NK-92 treated with Interleukin-12 subunit alpha and Interleukin-12 subunit beta, amount 100 ng/mL, for 24 hours (cell line): Measurements from ENCODE around the gene DMAC2.
"Not testable (repeated sequence)": the region's sequence is repeated elsewhere in the genome, so short reads cannot be mapped to it uniquely, and the experiment has no call there.

Experiments
- DNase-seq: peaks from one replicate; lab custom pipeline; 2025; lab: John Stamatoyannopoulos, UW

Gene DMAC2

DNA sequence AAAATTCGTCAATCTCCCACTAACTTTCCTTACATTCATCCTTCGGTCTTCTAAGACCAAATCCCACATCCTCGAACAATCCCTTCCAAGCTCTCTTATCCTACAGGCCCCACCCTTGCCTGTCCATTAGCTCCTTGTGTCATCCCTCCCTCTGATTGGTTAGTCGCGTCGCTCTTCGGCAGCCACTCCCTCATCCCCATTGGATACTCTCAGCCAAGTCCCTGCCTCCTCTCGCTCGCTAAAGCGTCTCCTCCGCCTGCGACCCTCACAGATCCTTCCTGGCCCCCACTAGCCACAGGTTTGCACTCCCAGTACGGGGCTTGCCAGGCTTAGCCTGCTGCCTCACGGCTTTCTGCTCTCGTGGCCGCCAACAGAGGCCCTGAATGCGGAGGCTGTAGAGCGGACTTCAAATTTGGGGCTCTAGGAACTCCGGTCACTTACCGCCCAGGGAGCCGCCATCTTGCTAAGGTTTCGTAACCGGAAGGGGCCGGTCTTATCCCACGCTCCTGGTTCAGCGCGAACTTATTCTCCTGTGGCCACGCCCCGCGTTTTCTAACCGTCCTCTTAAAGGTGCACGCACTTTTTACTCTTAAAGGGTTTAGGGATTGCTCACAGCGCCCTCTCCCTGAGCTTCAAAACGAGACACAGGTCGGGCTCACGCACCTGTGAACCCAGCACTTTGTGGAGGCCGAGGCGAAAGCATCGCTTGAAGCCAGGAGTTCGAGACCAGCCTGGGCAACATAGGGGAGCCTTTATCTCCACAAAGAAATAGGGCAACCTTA, at the start of gene DMAC2:
TSS of gene DMAC2 (minus strand) at position 472 of the 782 bp plus-strand sequence. CDS start at position 459, 13 bp downstream.
- peak; percentile 95 for DNase-seq

DNA sequence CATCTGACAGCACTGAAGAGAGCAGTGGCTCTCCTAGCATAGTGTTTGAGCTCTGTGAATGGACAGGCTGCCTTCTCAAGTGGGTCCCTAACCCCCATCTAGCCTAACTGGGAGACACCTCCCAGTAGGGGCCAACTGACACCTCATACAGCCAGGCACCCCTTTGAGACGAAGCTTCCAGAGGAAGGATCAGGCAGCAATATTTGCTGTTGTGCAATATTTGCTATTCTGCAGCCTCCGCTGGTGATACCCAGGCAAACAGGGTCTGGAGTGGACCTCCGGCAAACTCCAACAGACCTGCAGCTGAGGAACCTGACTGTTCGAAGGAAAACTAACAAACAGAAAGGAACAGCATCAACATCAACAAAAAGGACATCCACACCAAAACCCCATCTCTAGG, 47.2 kb upstream of the DMAC2 start:
- DNase-seq: not testable (repeated sequence)

DNA sequence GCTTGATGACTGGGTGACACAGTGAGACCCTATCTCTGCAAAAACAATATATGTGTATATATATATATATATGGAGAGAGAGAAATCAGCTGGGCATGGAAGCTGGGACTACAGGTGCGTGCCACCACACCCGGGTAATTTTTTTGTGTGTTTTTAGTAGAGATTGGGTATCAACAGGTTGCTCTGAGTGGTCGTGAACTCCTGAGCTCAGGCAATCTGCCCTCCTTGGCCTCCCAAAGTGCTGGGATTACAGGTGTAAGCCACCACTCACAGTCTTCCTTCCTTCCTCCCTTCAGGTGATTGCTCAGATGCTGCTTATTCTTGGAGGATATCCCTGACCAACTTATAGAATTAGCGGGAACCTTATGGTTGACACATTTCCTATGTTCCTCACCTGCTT, 45.1 kb upstream of the DMAC2 start:
- no peak for DNase-seq

DNA sequence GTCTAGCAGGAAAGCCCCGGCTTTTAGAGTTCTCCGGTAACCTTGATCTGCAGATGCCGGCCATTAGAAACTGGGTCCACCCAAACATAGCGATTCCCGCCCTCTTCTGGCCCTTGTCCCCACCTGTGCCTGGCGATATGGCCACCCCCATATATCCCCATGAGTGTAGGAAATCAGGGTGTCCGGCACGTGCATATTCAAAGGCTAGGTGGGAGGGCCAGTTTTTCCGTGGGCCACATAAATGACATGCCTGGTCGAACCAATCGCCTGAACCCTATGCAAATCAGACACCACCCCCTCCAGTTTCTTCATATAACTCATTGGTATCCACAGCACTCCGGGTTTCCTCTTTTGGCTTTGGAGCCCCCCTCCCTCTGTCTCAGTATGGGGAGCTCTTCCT, 40.6 kb upstream of the DMAC2 start:
- no peak for DNase-seq

DNA sequence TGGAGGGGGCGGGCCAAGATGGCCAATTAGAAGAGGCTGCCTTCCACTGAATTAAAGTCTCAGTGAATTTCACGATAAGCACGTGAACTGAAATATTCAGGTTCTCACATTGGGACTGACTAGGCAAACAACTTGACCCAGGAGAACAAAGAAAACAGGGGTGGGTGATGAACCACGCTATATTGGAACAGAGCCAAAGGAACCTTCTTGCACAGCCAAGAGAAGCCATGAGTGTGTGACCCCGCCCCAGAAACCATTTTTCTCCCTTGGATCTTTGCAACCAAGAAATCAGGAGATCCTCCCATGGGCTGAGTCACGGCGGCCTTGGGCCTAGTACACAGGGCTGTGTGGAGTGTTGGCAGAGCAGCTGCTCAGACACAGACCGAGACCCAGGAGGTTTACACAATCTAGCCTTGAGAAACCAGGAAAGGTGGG, 40.1 kb upstream of the DMAC2 start:
- DNase-seq: no peak

DNA sequence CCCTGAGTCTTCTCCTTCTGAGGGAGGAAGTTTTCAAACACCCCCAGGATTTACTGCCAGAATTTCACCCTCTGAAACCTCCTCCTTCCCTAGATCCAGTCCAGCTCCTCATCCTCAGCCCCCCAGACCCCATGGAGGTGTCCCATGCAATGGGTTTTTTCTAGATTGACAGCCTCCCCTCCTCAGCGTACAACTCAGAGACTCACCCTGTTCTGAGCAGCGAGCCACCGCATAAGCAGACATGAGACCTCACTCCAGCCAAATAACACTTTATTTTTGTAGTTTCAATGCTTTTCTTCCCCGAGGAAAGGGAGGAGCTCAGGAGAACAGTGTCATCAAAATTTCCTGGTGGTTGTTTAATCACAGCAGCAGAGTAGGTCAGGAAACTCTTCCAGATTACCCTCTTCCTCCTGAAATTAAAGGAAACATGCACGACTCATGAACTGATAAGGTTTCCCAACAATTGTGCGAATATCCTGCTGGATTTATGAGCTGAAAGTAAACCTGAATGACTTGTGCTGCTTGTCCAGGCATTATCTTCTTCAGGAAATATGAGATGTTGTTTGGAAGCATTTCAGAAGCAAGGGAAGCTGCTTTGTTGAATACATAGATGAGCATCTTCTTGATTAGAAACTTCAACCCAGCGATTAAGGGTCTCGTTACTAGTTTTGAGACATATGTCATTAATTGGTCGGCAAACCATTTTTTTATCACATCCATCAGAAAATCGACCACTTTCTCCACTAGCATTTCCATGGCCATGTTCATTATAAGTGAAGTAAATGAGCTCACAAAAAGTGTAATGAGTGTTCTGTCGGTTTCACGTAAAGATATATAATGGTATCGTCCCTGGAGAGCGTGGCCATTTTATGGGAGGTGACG, 39.4 kb upstream of the DMAC2 start:
- no peak for DNase-seq

DNA sequence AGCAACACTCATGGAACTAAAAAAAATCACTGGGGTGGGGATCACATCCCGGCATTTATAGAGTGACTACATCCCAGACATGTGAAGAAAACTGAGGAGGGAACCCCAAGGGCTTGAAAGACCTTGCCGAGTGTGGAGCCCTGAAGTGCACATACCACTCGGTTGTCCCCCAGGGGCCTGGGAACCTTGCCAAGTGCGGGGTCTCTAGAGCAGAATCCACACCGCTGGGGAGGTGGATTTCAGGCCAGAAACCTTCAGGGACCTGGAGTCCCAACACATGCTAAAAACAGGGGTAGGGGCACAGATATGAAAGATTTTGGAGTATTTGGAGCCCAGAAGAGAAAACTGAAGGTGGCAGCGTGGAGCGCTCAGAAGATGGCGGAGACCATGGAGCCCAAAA, 38.5 kb upstream of the DMAC2 start:
- DNase-seq: no peak

DNA sequence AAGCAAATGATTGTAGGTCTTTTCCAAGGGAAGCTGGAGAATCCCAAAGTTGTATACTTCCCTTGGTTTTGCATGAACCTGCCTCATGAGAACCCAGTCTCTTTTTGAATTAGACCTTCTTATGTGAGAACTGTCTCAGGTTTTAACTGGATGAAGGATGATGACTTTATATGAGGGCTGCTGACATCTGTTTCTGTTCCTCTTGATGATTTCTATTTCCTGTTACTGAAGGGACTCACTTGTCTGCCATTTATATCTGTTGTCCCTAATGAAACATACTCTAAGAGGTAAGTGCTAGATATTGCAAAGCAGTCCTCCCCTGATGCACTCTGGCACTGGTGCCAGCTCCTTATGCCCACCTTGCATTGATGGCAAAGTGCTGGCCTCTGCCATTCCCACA, 36.9 kb upstream of the DMAC2 start:
- no peak for DNase-seq

DNA sequence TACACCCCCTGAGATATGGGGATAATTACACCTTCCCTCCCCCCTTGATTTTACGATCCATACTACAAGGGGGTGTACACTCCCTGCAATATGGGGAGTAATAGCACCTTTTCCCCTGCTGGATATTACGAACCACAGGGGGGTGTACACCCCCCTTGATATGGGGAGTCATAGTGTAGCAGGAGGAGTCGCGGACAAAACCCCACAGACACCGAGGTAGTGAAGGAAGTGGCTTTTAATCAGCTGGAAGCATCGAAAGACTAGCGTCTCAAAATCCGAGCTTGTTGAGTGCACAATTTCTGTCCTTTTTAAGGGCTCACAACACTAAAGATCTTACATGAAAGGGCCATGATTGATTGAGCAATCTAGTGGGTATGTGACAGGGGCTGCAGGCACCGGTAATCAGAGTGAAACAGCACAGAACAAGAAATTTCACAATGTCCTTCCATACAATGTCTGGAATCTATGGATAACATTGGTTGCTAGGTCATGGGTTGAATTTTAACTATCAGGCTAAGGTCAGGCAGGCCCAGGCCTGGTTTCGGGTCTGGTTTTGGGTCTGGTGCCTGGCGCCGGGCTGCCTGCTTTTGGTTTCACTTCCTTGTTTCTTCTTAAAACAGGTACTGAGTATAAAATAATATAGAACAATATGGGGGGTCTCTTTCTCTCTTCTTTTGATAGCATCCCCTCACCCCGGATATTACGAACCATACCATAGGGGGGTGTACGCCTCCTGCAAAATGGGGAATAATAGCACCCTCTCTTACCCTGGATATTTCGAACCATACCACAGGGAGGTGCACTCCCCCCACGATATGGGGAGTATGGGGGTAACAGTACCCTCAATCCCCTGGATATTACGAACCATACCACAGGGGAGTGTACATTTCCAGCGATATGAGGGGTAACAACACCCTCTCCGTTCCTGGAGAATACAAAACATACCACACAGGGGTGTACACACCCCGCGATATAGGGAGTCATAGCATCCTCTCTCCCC, 23.8 kb upstream of the DMAC2 start:
- DNase-seq: not testable (repeated sequence)

DNA sequence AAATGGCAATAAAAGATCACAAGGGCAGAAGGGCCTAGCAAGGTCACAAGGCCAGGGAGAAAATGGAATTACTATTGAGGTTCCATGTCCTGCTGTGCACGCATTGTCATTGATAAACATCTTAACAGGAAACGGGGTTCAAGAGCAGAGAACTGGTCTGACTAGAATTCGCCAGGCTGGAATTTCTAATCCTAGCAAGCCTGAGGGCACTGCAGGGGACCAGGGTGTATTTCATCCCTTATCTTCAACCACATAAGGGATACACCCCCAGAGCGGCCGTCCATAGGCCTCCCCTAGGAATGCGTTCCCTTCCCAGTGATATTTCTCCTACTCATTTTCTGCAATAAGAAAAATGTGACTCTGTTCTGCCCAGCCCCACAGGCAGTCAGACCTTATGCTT, 22.8 kb upstream of the DMAC2 start:
- DNase-seq: no peak

DNA sequence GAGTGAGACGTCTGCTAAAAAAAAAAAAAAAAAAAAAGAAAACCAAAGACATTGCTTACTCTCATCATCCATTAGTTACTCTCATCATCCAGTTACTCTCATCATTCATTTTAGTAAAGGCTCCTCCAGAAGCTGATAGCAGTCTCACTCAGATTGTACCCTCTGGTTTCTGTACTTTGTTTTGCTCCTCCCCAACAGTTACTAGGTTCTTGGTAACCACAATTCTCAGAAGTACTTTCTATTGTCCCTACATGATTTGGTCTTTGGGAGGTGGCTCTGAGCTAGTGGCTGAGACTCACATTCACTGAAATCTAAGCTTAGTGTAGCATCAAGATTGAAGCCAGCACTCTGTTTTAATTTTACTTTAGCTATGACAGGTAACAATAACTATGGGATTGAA, 17.5 kb upstream of the DMAC2 start:
- DNase-seq: no peak

DNA sequence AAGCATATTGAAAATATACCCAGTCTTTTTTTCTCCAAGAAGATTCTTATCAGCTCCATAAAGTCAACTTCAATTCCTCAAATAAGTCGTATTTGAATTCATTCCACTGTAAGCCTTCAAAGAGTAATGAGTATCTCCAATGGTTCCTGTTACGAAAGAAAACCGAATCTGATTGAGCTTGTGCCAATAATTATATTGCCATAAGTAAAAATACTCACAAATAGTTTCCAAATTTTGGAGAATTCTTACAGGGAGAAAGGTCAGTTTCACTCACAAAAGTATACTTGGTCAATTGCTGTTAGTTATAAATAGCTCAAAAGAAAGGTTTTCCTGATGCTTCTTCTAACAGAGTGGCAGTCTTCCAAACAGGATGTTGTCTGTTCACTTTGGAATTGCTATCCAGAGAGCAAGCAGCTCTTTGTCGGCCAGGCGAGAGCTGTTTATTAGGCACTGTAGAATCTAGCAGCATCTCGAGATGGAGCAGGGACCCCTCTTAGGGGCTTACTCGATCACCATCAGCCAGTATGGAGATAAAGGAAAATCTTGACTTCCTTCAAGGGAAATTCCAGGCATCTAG, 16.7 kb upstream of the DMAC2 start:
- no peak for DNase-seq

DNA sequence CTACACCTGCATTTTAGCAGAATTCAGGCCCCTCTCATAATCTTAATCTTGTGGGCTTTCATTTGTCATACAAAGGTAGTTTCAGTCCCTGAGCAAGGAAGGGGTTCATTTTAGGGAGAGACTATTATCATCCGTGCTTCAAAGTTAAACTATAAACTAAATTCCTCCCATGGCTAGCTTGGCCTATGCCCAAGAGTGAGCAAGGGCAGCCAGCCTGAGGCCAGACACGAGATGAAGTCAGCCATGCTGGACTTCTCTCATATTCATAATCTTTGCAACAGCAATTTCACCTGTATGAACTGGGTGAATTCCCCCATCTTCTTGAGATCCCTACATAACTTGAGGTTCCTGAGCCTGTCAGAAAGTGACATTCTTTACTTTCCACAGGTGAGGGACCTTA, 16.2 kb upstream of the DMAC2 start:
- DNase-seq: no peak

DNA sequence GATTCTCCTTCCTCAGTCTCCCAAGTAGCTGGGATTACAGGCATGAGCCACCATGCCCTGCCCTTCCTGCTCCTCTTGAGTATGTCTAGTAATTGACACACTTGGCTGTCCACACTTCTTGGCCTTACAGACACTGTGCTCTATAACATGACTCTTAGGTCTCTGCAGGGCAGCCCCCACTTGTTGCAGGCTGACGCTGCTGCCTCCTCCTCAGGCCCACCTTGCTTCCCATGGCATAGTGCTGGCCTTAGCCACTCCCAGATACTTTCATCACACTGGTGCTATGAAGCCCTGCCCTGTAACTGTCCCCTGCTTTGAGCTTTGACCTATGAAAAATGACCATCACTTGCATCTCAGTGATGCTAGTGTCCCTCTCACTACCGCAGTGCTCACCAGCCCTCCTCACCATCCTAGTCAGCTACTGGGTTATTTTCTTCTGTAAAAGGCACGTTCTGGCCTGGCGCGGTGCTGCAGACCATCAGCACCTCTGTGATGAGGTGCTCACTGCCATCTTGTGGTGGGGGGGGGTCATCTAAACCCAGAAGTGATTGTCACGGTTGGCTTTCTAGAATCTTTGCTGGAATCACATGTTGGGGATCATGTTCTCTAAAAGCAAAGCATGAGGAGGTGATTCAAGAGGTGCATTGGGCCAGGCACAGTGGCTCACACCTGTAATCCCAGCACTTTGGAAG, 13.0 kb upstream of the DMAC2 start:
- no peak for DNase-seq

DNA sequence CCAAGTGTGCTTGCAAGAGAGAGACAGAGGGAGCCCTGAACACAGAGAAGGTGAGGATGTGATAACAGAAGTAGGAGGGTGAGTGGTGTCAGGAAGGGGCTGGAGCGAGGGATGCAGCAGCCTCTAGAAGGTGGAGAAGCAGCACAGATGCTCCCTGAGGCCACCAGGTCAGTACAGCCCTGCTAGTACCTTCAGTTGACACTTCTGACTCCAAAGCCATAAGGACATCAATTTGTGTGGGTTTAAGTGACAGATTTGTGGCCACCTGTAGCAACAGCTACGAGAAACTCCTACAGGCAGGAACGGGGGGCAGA, 10.1 kb upstream of the DMAC2 start:
- DNase-seq: no peak

DNA sequence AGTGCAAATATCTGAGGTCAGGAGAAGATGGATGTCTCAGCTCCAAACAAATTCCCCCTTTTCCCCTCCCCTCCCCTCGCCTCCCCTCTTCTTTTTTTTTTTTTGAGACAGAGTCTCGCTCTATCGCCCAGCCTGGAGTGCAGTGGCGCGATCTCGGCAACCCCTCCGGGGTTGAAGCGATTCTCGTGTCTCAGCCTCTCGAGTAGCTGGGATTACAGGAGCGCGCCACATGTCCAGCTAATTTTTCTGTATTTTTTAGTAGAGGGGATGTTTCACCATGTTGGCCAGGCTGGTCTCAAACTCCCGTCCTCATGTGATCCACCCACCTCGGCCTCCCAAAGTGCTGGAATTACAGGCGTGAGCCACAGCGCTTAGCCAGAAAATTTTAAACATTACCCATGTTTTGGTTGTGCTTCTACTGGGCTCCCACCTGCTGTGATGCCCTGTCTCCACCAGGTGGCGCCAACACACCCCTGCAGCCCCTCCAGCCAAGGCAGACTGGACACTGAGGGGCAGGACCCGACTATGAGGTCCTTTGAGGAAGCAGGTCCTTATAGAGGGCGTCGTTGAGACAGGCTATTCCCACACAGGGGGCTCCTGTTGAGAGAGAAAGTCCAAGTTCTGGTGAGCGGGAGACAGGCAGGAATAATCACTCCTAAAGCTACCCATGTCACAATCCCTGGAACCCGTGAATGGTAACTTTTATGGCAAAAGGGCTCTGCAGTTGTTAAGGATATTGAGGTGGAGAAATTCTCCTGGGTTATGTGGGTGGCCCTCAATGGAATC, 9.6 kb upstream of the DMAC2 start:
- peak; percentile 35 for DNase-seq

DNA sequence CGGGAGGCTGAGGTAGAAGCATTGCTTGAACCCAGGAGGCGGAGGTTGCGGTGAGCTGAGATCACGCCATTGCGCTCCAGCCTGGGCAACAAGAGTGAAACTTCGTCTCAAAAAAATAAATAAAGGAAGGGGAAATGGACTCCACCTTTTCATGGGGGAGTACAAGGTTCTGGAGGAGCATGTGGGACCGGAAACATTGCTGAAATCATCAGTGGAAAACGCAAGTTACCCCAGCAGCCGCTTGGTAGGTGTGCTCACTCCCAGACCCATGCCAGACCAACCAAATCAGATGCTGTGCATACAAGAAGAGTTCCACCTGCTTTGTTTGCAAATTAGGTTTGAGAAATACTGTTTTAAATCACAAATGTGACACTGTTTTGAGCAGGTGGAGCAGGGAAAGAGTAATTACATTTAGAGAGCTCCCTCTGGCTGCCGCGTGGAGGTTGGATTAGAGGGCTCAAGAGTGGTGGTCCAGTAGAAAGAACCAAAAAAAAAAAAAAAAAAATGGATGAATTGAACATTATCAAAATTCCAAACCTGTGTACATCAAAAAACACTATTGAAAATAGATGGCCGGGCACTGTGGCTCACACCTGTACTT, 8.1 kb upstream of the DMAC2 start:
- DNase-seq: no peak

DNA sequence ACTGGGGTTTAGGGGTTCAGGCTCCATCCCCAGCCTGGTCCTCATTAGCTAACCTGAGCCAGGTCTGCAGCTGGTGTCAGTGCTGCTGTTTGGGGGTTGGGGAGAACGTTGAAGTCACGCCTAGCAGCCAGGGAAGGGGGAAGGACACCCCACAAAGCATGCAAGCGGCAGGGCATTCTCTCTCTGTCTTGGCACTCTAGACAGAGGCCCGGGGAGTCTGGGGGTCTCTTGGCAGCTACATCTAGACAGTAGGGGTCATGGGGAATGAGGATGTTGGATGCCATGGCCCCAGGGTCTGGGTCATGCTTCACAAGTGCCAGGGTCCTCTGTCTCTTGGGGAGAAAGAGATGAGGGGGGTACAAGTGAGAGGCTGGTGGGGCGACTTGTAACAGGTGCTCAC, 5.9 kb upstream of the DMAC2 start:
- no peak for DNase-seq

DNA sequence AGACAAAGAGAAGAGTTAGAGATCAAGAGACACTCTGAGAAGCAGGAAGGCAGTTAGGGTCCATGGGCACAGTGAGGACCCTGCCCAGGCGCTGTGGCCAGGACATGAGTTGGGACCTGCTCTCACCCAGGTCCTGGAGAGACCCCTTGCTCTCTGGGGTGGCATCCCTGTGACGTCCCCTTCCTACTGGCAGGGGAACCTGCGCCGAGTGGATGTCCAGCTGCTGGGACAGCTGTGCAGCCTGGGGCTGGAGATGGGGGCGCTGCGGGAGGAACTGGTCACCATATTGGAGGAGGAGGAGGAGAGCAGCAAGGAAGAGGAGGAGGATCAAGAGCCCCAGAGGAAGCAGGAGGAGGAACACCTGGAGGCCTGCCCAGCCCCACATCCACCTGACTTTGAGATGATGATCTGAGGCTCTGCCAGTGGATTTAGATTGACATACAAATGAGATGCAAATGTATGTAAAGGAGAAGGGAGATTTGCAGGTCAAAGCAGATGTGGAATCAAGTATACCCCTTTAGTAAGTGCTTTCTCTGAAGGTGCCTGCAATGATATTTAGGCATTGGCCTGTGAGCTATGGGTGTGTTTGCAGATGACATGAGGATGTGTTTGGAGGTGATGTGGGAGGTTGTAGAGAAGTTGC, 4.2 kb upstream of the DMAC2 start:
- no peak for DNase-seq
